Peyer's patch (tissue), 4 donors: Measurements from ENCODE around the gene ZNF487.

Experiments used
- CTCF ChIP-seq, 6 experiments: fragments of 450-650 bp in 4 of 6; fragments of 200-600 bp in 2 of 6; sonication (generic) in 1 of 6; IDR thresholded peaks; one replicate each; pipeline ENCODE4 v1.5.1; 2017 to 2019; ENCODE audit warnings: antibody characterized with exemption in 6 of 6, mild to moderate bottlenecking in 3 of 6, moderate library complexity in 1 of 6
- POLR2A ChIP-seq, 2 donors: fragments of 450-650 bp; IDR thresholded peaks; one replicate each; pipeline ENCODE4 v1.5.1; 2017; ENCODE audit warnings: antibody characterized with exemption in 2 of 2, mild to moderate bottlenecking in 2 of 2, moderate library complexity in 2 of 2

- TF ChIP-seq POLR2A (IDR thresholded peaks at IDR 0.05): no peak
- no peak for TF ChIP-seq CTCF (IDR thresholded peaks at IDR 0.05)
Measured at GRCh38 chr10:43458227-43458626, 21.3 kb downstream of the ZNF487 start.
